ENCODE results near the gene ERICH3. TPM values are rescaled to one million over a fixed set of nuclear protein-coding genes. Genes with fewer than 3 reads are reported as not detected.

The ERICH3 gene
- total and polyA plus RNA-seq, 9 of the 15 experiments (the other 6 are each of a cell fraction or from before 2014, with no cell fraction given), result not detected

GRCh38 chr1:74620242-74620641, 53.4 kb downstream of the ERICH3 start:
- no peak overlapping the region for H3K9ac ChIP-seq (ENCODE audit: insufficient read depth in 1 of 2, low read depth in 2 of 2, low read length in 2 of 2)
- no peaks in the 10 kb centered on the region for H3K9me3 ChIP-seq (replicated peaks; ENCODE audit: control insufficient read depth, insufficient read depth, low read depth, low read length)
- no peaks in the 10 kb centered on the region for H3K4me1 ChIP-seq (replicated peaks in 1 of 2; ENCODE audit: control insufficient read depth in 2 of 2, insufficient read depth in 2 of 2, low read length in 2 of 2)
- H4K20me1 ChIP-seq (replicated peaks; ENCODE audit: control insufficient read depth, insufficient read depth, low read length), result no peaks in the 10 kb centered on the region
- FAIRE-seq (no peak), DNase-seq (ENCODE audit: extremely low read depth in 1 of 4, low spot score in 3 of 4) (no peak), ATAC-seq (no peak)
- no peaks in the 10 kb centered on the region for H3K79me2 ChIP-seq (ENCODE audit: control insufficient read depth, insufficient read depth, low read length)
- in situ Hi-C loops (cut with MboI) (no loop called here), intact Hi-C loops (cut with micrococcal nuclease) (no loop called here)
- 0% methylated on average over 3 of the region's 3 CpGs for WGBS (ENCODE audit: insufficient coverage, low coverage, missing lambda C conversion rate)
- H3K27me3 ChIP-seq (ENCODE audit: control insufficient read depth in 2 of 2, insufficient read depth in 2 of 2, low read length in 2 of 2), result no peaks in the 10 kb centered on the region
- ChIA-PET POLR2A (no interaction called here), CTCF (ENCODE audit: low intra/inter-chr PET ratio) (no interaction called here)
- H2AFZ ChIP-seq (ENCODE audit: low read depth, low read length), result no peak overlapping the region
- no peak overlapping the region for H3K4me2 ChIP-seq (ENCODE audit: insufficient read depth, low read length)
- H3K36me3 ChIP-seq (ENCODE audit: control insufficient read depth, insufficient read depth, low read length), result no peaks in the 10 kb centered on the region
- H3K27ac ChIP-seq (ENCODE audit: extremely low read depth, low read depth, low read length), result no peak overlapping the region
- no TSS peak for BruUV-seq (replicated peaks)
- no peak overlapping the region for H3K4me3 ChIP-seq
- no peaks in the 10 kb centered on the region for H3K9me1 ChIP-seq (ENCODE audit: control insufficient read depth, insufficient read depth, low read length)
- no peak for TF ChIP-seq MTA1 (IDR thresholded peaks at IDR 0.05; ENCODE audit: borderline replicate concordance)
- no peak for TF ChIP-seq DACH1 (IDR thresholded peaks at IDR 0.05; ENCODE audit: partially characterized antibody)
- no peak for TF ChIP-seq POLR3G (IDR thresholded peaks at IDR 0.05; ENCODE audit: extremely low read depth, insufficient read length, insufficient replicate concordance)
- TF ChIP-seq PHB2 (IDR thresholded peaks at IDR 0.05; ENCODE audit: low read depth), result no peak
- no peak for TF ChIP-seq CREB3 (tag; conservative IDR thresholded peaks at IDR 0.05; ENCODE audit: low read depth)
- TF ChIP-seq CHCHD3 (CRISPR knock-in tag; IDR thresholded peaks at IDR 0.05), result no peak
- TF ChIP-seq THRB (CRISPR knock-in tag; conservative IDR thresholded peaks at IDR 0.05), result no peak
- TF ChIP-seq PPARD (CRISPR knock-in tag; IDR thresholded peaks at IDR 0.05), result no peak
- TF ChIP-seq HMGXB4 (CRISPR knock-in tag; IDR thresholded peaks at IDR 0.05), result no peak
- TF ChIP-seq, protein P1, sequence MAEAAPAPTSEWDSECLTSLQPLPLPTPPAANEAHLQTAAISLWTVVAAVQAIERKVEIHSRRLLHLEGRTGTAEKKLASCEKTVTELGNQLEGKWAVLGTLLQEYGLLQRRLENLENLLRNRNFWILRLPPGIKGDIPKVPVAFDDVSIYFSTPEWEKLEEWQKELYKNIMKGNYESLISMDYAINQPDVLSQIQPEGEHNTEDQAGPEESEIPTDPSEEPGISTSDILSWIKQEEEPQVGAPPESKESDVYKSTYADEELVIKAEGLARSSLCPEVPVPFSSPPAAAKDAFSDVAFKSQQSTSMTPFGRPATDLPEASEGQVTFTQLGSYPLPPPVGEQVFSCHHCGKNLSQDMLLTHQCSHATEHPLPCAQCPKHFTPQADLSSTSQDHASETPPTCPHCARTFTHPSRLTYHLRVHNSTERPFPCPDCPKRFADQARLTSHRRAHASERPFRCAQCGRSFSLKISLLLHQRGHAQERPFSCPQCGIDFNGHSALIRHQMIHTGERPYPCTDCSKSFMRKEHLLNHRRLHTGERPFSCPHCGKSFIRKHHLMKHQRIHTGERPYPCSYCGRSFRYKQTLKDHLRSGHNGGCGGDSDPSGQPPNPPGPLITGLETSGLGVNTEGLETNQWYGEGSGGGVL (CRISPR knock-in tag; IDR thresholded peaks at IDR 0.05), result no peak
- TF ChIP-seq CHD2 (IDR thresholded peaks at IDR 0.05; ENCODE audit: low read depth, low read length), result no peak
- no peak for TF ChIP-seq SRSF9 (IDR thresholded peaks at IDR 0.05; ENCODE audit: borderline replicate concordance, low read depth, low read length)
- TF ChIP-seq, protein P2, sequence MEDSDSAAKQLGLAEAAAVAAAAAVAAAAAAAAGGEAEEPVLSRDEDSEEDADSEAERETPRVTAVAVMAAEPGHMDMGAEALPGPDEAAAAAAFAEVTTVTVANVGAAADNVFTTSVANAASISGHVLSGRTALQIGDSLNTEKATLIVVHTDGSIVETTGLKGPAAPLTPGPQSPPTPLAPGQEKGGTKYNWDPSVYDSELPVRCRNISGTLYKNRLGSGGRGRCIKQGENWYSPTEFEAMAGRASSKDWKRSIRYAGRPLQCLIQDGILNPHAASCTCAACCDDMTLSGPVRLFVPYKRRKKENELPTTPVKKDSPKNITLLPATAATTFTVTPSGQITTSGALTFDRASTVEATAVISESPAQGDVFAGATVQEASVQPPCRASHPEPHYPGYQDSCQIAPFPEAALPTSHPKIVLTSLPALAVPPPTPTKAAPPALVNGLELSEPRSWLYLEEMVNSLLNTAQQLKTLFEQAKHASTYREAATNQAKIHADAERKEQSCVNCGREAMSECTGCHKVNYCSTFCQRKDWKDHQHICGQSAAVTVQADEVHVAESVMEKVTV (CRISPR knock-in tag; IDR thresholded peaks at IDR 0.05), result no peak
- TF ChIP-seq CCAR2 (IDR thresholded peaks at IDR 0.05; ENCODE audit: low read depth, low read length), result no peak
- TF ChIP-seq NFRKB (IDR thresholded peaks at IDR 0.05; ENCODE audit: low read depth), result no peak
